Femur (tissue), 1 donor: ENCODE measurements around the gene ANO7.

Experiments used
- DNase-seq: peaks from one replicate; pipeline ENCODE4 v3.0.0-alpha.2; 2017

The ANO7 gene

GRCh38 chr2:241228860-241229516, 40.5 kb downstream of the ANO7 start:
- DNase-seq = no peak

- no peak for DNase-seq
These were observed 41.3 kb downstream of the ANO7 start for GRCh38 chr2:241229563-241230401.

- no peak for DNase-seq
These were observed 42.0 kb downstream of the ANO7 start for GRCh38 chr2:241230435-241230834.

DNA sequence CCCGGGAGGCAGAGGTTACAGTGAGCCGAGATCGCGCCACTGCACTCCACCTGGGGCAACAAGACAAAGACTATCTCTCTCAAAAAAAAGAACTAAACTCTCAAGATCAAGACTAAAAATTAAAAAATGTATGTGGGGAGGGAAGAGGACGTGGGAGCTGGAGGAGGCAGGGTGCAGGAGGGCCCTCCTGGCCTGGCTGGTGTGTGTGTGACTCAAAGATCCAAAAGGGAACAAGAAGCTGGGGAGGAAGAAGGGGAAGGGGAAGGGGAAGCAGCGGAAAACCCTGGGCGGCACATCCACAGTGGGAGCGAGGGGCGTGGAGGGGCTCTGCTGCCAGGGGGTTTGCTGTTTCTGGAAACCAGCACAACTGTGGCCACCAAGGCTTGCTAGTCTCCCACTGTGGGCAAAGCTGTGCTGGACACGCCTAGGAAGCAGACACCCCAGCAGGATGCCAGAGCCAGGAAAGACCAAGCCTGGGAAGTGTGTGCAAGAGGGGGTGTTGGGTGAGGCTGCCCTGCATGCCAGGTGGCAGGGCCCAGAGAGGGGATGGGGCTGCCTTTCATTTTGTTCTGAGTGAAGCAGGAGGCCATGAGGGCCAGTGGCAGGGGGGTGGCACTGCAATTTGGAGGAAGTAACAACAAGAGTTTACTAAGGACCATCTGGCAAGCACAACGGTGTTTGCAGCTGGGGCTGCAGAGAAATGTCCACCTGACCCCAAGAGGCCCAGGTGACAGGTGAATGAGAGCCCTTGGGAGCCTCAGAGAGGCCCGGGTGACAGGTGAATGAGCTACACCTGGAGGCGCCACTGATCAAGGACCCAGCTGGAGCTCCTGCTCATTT, 44.5 kb downstream of the ANO7 start:
- no peak for DNase-seq

DNA sequence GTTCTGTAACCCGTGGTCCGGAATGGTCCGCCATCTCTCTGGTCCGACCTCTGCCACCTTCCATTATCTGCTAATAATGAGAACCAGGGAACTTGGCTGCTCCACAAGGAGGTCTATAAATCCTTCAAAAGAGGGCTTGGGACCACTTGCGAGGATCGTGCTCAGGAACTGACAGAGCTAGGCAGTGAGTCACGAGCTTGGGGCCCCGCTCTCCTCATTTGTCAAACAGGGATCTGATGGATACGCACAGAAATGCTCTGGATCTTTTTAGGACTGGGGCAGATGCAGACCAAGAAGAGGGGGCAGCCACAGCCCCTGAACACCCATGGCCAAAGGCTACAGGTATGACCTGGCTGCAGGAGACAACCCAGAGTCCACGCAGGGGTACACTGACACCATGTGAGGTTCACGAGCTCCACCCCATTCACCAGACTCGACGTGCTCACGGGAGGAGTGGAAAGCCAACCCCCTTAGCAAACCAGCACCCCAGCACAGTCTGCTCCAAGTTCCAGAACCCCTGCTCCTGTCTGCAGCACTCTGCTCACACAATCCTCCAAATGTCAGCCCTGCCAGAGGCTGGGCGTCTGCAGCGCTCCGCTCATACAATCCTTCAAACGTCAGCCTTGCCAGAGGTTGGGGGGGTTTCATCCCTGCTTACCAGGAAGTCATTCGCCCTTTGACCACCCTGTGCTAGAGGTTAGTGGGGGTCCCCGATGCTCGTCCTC, 45.8 kb downstream of the ANO7 start:
- DNase-seq = no peak

DNA sequence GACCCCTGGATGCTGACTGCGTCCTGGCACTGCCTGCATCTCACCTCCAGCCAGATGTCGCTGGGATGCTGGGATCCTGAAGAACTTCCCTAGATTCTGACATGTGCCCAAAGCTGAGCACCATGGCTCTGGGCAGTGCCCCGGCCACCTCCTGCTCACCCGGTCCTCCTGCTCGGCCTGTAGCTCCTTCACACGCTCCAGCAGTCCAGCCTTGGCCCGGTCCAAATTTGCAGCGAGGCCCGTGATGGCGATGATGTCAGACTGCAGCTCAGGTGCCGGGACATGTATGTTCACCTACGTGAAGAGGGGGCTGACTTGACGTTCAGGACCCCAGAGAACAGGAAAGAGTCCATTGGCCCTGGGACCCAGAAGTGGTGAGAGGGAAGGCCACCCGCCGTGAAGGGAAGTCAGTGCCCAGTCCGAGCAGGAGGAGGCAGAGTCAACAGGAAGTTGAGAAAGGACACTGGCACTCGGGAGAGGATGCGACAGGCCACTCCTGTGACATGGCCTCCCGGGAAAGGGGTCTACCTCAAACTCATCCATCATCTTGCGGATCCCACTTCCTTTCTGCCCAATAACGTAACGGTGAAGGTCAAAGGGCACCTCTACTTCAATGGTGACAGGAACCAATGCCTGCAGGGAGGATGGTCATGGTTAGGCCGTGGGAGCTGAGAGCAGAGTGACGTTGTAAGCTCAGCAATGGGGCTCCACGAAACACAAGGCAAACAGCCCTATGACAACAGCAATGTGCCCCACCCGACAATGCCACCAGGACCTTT, 46.7 kb downstream of the ANO7 start:
- no peak for DNase-seq

GRCh38 chr2:241235859-241236593, 47.5 kb downstream of the ANO7 start:
- DNase-seq = no peak

- no peak for DNase-seq
These were observed 48.6 kb downstream of the ANO7 start for GRCh38 chr2:241237047-241237446.

DNA sequence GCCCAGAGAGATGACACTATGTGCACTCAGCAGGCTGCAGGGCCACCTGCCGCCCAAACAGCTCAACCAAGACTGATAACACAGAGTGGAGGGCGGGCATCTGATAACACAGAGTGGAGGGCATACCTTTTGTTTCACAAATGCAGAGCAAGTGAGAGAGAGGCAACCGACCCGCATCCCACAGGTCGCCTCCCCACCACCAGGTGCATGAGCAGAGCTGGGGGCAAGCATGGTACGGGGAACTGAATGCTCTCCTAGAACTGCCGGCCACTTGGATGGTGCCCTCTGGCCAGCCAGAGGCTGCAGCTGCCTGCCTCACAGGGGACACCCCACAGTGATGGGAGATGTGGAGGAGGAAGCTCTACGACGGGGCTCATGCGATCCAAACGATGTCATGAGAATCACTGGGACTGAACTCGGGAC, 49.5 kb downstream of the ANO7 start:
- no peak for DNase-seq

GRCh38 chr2:241238693-241239198, 50.3 kb downstream of the ANO7 start:
- no peak for DNase-seq

GRCh38 chr2:241239552-241240202, 51.2 kb downstream of the ANO7 start:
- DNase-seq = no peak

GRCh38 chr2:241240320-241241004, 52.0 kb downstream of the ANO7 start:
- no peak for DNase-seq

- no peak for DNase-seq
These were observed 53.2 kb downstream of the ANO7 start for GRCh38 chr2:241241669-241242068.

- DNase-seq = no peak
These were observed 53.8 kb downstream of the ANO7 start for GRCh38 chr2:241242306-241242705.

- DNase-seq = no peak
These were observed 55.9 kb downstream of the ANO7 start for GRCh38 chr2:241244368-241244767.

- DNase-seq = no peak
These were observed 59.8 kb downstream of the ANO7 start for GRCh38 chr2:241248289-241248688.

GRCh38 chr2:241248897-241249296, 60.4 kb downstream of the ANO7 start:
- no peak for DNase-seq

DNA sequence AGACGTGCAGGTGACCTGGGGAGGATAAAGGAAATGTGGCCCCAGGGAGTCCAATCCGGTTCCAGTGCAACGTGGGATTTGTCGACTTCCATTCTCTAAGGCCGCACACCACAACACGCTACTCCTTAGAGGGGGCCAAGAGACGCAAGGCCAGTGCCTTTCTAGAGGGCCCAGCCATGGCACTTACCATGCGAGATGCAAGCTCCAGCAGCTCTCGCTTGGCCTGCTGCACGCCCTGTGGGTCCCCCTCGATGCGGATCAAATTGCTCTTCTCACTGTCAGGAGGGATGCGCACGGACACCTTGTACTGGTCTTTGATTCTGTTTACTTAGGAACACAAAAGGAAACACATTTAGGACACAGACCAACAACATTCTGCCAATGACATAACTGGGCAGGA, 61.2 kb downstream of the ANO7 start:
- no peak for DNase-seq

DNA sequence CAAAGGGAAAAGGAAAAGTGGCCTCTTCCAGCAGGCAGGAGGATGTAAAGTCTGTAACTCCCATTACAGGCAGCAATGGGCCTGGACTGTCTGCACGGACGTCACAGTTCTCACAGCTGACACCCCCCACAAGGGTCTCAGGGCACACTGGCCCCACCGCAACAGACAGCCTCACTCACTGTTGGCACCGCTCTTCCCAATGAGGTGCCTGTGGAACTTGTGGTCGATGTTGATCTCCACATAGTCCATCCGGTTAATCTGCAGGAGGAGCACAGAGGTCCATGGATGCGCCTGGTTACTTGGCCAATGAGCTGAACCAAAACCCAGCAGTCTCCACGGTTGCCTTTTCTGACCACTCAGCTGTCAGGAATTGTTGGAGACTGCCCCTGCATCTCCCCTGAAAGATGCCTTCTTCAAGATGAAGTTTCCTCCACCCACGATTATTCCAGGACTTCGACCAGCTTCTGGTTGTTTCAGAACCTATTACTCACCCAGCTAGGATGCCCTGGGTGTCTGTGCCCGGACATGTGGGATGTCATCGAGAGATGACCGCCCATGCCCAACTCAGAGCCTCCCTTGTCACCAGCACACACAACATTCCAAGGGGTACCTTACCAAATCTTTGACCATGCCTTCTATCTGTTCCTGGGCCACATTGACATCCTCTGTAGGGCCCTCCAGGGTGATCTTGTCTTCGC, 64.5 kb downstream of the ANO7 start:
- no peak for DNase-seq
